ENCODE results near the gene S100A6.

GRCh38 chr1:153543736-153544135, 7.9 kb upstream of the S100A6 start:
- TF ChIP-seq POLR2AphosphoS5 (IDR thresholded peaks at IDR 0.05): no peak
- no peak for TF ChIP-seq POLR2A (IDR thresholded peaks at IDR 0.05)
- TF ChIP-seq CTCF (IDR thresholded peaks at IDR 0.05): no peak
- no peak for TF ChIP-seq EP300 (IDR thresholded peaks at IDR 0.05)
